ENCODE measurements around the gene TBC1D14. TPM values are rescaled to one million over a fixed set of nuclear protein-coding genes. Genes with fewer than 3 reads are reported as not detected.

The TBC1D14 gene
- polyA plus RNA-seq, 3 donors: 36.3 to 44.7 (median 39.3) TPM

DNA sequence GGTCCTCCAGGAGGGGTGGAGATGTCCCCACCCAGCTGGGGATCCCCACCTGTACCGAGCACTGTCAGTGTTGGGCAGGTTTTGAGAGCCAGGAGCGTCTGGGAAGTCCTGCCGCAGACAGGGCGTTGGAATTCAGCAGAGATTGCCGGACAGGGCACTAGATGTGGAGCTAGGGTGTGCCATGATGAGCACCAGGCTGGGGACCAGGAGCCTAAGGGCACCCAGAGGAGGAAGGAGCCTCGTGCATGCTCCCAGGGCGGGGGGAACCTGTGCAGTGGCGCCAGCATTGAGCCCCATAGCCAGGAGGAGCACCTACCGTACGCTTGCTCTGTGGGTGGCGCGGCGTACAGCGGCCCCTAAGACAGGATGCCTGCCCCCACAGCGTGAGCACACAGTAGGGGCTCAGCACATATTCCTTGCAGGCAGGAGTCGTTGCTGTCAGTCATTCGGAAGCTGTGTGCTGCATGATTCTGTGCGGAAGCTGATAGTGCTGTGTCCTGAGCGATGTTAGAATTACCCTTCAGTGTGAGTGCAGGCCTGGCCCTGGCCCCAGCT is 114.8 kb downstream of the TBC1D14 start:
- Histone ChIP-seq H3K4me3 (replicated peaks in 1 of 3; ENCODE audit: low read depth in 2 of 3, low read length in 3 of 3) (no peak overlapping the region), H3K79me2 (ENCODE audit: insufficient read depth, low read length) (no peaks in the 10 kb centered on the region), H2AFZ (ENCODE audit: insufficient read depth, low read depth, low read length, poor library complexity, severe bottlenecking) (no peak overlapping the region), H3K9ac (ENCODE audit: insufficient read depth, low read length, poor library complexity, severe bottlenecking) (no peak overlapping the region), H3K4me1 (ENCODE audit: control insufficient read depth in 1 of 2, insufficient read depth in 2 of 2, low read length in 2 of 2) (no peaks in the 10 kb centered on the region), H4K20me1 (ENCODE audit: insufficient read depth, low read length) (peaks cover 74% of the 10 kb centered on the region), H3K4me2 (replicated peaks; ENCODE audit: extremely low read depth, low read length, poor library complexity, severe bottlenecking) (no peak overlapping the region), H3K9me3 (replicated peaks in 1 of 2; ENCODE audit: control insufficient read depth in 1 of 2, insufficient read depth in 1 of 2, low read length in 2 of 2) (no peaks in the 10 kb centered on the region), H3K36me3 (replicated peaks in 1 of 2; ENCODE audit: control insufficient read depth in 1 of 2, insufficient read depth in 2 of 2, low read length in 2 of 2) (peaks cover 78 to 96% of the 10 kb centered on the region in 2 donors), H3K27me3 (ENCODE audit: control insufficient read depth in 2 of 2, insufficient read depth in 2 of 2, low read length in 2 of 2) (no peaks in the 10 kb centered on the region), H3K27ac (ENCODE audit: low read depth in 1 of 2, low read length in 2 of 2) (no peak overlapping the region)
- Mint-ChIP-seq H3K9me3 (no peaks in the 10 kb centered on the region), H3K27ac (peak overlapping the region in 2 of 7 donors; percentile 6 to 52), H3K4me1 (no peaks in the 10 kb centered on the region), H3K4me3 (no peak overlapping the region), H3K27me3 (ENCODE audit: low read depth in 3 of 3) (peaks cover 0 to 1% (median 0%) of the 10 kb centered on the region in 3 donors), H3K36me3 (peaks cover 82 to 91% of the 10 kb centered on the region in 2 donors)
- no peak for DNase-seq
- intact Hi-C loops (cut with micrococcal nuclease): no loop called here
- TF ChIP-seq, protein P1, sequence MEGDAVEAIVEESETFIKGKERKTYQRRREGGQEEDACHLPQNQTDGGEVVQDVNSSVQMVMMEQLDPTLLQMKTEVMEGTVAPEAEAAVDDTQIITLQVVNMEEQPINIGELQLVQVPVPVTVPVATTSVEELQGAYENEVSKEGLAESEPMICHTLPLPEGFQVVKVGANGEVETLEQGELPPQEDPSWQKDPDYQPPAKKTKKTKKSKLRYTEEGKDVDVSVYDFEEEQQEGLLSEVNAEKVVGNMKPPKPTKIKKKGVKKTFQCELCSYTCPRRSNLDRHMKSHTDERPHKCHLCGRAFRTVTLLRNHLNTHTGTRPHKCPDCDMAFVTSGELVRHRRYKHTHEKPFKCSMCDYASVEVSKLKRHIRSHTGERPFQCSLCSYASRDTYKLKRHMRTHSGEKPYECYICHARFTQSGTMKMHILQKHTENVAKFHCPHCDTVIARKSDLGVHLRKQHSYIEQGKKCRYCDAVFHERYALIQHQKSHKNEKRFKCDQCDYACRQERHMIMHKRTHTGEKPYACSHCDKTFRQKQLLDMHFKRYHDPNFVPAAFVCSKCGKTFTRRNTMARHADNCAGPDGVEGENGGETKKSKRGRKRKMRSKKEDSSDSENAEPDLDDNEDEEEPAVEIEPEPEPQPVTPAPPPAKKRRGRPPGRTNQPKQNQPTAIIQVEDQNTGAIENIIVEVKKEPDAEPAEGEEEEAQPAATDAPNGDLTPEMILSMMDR (IDR thresholded peaks at IDR 0.05): no peak
- 93% methylated on average over 19 of the region's 19 CpGs for WGBS (ENCODE audit: insufficient coverage)

DNA sequence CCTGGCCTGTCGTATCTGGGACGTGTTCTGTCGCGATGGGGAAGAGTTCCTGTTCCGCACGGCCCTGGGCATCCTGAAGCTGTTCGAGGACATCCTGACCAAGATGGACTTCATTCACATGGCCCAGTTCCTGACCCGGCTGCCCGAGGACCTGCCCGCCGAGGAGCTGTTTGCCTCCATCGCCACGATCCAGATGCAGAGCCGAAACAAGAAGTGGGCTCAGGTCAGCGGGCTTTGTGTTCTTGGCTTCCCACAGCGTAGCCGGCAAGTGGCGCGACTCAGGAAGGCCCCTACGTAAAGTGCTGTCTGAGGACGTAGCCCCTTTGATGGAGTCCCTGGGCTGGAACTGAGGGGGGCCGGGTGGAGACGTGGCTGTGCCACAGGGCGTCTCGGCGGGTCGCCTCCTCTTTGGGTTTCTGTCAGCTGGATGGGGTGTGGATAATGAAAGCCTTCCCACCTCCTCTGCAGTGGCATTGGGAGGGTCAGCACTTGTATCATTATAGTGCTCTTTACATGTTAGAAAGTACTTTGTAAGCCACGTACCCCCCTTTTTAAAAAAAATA is 115.5 kb downstream of the TBC1D14 start:
- H3K27ac ChIP-seq (ENCODE audit: low read depth in 1 of 2, low read length in 2 of 2): no peak overlapping the region
- intact Hi-C loops (cut with micrococcal nuclease): no loop called here
- no peak overlapping the region for H2AFZ ChIP-seq (ENCODE audit: insufficient read depth, low read depth, low read length, poor library complexity, severe bottlenecking)
- H3K4me2 ChIP-seq (replicated peaks; ENCODE audit: extremely low read depth, low read length, poor library complexity, severe bottlenecking): no peak overlapping the region
- no peaks in the 10 kb centered on the region for H3K79me2 ChIP-seq (ENCODE audit: insufficient read depth, low read length)
- Mint-ChIP-seq H3K27ac (no peak overlapping the region), H3K9me3 (no peaks in the 10 kb centered on the region), H3K4me1 (no peaks in the 10 kb centered on the region), H3K27me3 (ENCODE audit: low read depth in 3 of 3) (peaks cover 0 to 3% (median 0%) of the 10 kb centered on the region in 3 donors), H3K36me3 (peaks cover 85 to 94% of the 10 kb centered on the region in 2 donors), H3K4me3 (no peak overlapping the region)
- peaks cover 73% of the 10 kb centered on the region for H4K20me1 ChIP-seq (ENCODE audit: insufficient read depth, low read length)
- TF ChIP-seq, protein P1 (IDR thresholded peaks at IDR 0.05): no peak
- H3K4me1 ChIP-seq (ENCODE audit: control insufficient read depth in 1 of 2, insufficient read depth in 2 of 2, low read length in 2 of 2): no peaks in the 10 kb centered on the region
- H3K9ac ChIP-seq (ENCODE audit: insufficient read depth, low read length, poor library complexity, severe bottlenecking): no peak overlapping the region
- H3K27me3 ChIP-seq (ENCODE audit: control insufficient read depth in 2 of 2, insufficient read depth in 2 of 2, low read length in 2 of 2): no peaks in the 10 kb centered on the region
- H3K9me3 ChIP-seq (replicated peaks in 1 of 2; ENCODE audit: control insufficient read depth in 1 of 2, insufficient read depth in 1 of 2, low read length in 2 of 2): no peaks in the 10 kb centered on the region
- DNase-seq: no peak
- WGBS (ENCODE audit: insufficient coverage): 93% methylated on average over 21 of the region's 28 CpGs
- peaks cover 83 to 96% of the 10 kb centered on the region in 2 donors for H3K36me3 ChIP-seq (replicated peaks in 1 of 2; ENCODE audit: control insufficient read depth in 1 of 2, insufficient read depth in 2 of 2, low read length in 2 of 2)
- H3K4me3 ChIP-seq (replicated peaks in 1 of 3; ENCODE audit: low read depth in 2 of 3, low read length in 3 of 3): no peak overlapping the region

All from CD14-positive monocyte (primary cell).